NCI-H2196 treated with DMSO at 0.1 percent for 48 hours (cell line): ENCODE results near the gene KCNQ2.

Source experiments
- DNase-seq: peaks from one replicate; lab custom pipeline; 2025; ENCODE audit not compliant: unreplicated experiment; lab: John Stamatoyannopoulos, UW

Gene KCNQ2

GRCh38 chr20:63418617-63419016 lies 53.8 kb downstream of the KCNQ2 start:
- no peak for DNase-seq

GRCh38 chr20:63417738-63418120 lies 54.7 kb downstream of the KCNQ2 start:
- DNase-seq = no peak

DNA sequence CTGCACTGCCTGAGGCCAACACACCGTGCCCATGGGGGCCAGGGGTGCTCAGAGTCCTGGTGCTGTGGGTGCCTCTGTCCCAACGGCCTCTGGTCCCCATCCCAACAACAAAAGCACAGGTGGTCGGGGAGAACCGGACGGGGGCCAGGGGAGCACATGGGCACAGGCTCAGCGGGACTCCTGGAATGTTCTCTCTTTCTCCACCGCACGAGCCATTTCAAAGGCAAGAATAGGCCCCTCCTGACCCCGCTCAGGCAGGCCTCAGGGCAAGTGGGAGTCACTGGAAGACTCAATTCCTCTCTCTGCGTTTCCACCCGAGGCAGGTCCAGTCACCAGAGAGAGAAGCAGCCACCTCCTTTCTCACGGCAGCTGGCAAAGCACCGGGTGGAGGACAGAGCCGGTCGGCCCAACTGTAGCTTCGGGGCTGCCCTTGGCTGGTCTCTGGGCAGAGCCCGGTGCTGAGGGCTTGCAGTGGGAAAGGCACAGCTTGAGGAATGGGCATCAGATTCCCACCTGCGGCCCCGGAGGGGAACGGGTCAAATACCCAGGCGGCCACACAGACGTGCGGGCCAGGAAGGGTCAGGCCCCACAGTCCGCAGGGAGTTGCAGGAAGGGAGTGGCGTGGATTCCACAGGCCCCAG lies 55.2 kb downstream of the KCNQ2 start:
- no peak for DNase-seq

- no peak for DNase-seq
Measured at GRCh38 chr20:63416631-63417030, 55.8 kb downstream of the KCNQ2 start.

- DNase-seq = no peak
Measured at GRCh38 chr20:63415647-63416391, 56.6 kb downstream of the KCNQ2 start.

DNA sequence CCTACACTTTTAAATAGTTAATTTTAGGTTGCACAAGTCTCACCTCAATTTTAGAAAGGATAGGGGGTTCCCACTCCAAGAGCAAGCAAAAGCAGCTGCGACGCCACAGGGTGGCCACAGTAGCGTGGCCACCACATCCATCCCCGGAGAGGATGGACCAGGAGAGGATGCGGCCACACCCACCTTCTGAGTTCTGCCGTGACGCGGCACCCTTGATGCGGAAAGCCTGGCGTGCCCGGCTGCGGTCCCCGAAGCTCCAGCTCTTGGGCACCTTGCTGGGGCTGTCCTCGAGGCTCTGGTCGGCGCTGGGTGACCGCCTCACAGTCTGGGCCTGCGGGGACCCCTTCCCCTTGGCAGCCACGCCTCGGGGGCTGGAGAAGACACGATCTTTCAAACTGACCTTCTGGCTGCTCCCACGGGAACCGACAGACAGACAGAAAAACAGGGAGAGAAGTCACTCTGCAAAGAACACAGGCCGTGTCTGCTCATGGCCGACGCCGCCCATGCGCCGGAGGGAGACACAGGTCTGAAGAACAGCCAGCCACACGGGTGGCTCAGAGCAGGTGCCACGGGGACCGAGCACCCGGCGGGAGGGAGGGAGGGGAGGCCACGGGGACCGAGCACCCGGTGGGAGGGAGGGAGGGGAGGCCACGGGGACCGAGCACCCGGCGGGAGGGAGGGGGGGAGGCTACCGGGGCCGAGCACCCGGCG lies 57.6 kb downstream of the KCNQ2 start:
- no peak for DNase-seq

- DNase-seq = no peak
Measured at GRCh38 chr20:63413963-63414684, 58.3 kb downstream of the KCNQ2 start.

DNA sequence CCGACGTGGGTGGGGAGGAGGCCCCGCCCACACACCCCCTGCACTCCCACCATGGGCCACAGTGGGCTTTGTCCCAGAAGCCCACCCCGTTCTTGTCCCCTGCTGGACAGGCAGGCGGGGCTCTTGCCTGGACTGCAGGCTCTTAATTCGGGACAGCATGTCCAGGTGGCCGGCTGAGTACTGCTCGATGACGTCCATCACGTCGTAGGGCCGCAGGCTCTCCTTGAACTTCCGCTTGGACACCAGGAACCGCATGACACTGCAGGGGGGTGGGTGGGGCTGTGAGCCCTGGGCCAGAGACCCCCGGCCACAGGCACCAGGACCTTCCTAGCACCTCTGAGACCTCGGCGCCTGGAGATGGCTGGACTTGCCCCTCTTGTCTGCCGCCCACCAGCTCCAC lies 59.1 kb downstream of the KCNQ2 start:
- no peak for DNase-seq

DNA sequence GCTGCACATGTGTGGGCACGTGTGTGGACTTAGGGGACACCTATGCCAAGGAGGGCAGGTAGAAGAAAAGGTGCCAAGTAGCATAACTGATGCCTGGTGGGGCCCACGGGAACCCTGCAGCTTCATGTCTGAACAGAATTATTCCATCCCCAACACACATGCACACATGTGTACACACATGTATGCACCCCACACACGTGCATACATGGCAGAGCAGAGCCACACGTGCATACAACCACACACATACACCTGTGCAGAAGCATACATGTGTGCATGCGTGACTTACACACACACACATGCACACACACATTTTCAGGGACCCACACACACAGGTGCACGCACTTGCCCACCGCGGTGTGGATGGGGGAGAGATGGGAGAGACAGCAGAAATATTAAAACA lies 59.6 kb downstream of the KCNQ2 start:
- DNase-seq = no peak

- DNase-seq = no peak
Measured at GRCh38 chr20:63411898-63412631, 60.4 kb downstream of the KCNQ2 start.

- DNase-seq = no peak
Measured at GRCh38 chr20:63411151-63411897, 61.1 kb downstream of the KCNQ2 start.

DNA sequence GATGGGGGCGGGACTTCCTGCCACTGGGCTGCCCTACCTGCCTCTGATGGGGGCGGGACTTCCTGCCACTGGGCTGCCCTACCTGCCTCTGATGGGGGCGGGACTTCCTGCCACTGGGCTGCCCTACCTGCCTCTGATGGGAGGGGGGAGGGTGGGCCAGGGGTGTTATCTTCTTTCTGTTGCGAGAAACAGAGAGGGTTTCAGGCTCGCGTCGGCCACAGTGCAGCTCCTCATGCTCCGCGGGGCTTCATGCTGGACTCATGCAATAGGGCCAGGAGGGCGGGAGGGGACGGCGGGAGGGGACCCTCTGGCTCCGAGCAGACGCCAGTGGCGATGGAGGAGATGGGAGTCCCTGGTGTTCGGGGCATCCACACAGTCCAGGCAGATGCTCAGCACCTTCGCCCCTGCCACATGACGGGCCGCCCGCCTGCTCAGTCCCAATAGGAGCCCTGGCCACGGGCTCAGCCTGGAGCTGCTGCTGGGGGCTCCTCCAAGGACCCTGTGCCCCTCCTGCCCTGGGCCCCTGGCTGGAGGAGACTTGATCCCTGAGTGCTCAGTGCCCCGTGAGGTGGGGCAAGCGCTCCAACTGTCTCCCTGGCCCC lies 62.5 kb downstream of the KCNQ2 start:
- no peak for DNase-seq

GRCh38 chr20:63409066-63409833 lies 63.2 kb downstream of the KCNQ2 start:
- no peak for DNase-seq

DNA sequence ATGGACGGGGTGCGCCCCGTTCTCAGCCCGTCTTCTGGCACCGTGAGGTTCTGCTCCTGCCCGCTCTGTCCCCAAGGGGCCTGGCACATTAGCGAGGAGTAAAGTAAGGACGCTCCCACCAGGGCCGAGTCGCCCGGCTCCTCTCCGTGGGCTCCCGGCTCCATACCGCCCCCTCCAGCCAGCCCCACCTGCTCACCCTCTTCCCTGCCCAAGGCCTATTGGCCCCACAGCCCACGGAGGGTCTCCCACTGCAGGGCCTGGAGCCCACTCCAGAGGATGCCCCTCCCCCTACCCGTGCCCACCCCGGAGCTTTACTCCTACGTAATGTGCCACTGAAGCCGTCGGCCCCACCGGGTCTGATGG lies 63.8 kb downstream of the KCNQ2 start:
- DNase-seq = no peak

DNA sequence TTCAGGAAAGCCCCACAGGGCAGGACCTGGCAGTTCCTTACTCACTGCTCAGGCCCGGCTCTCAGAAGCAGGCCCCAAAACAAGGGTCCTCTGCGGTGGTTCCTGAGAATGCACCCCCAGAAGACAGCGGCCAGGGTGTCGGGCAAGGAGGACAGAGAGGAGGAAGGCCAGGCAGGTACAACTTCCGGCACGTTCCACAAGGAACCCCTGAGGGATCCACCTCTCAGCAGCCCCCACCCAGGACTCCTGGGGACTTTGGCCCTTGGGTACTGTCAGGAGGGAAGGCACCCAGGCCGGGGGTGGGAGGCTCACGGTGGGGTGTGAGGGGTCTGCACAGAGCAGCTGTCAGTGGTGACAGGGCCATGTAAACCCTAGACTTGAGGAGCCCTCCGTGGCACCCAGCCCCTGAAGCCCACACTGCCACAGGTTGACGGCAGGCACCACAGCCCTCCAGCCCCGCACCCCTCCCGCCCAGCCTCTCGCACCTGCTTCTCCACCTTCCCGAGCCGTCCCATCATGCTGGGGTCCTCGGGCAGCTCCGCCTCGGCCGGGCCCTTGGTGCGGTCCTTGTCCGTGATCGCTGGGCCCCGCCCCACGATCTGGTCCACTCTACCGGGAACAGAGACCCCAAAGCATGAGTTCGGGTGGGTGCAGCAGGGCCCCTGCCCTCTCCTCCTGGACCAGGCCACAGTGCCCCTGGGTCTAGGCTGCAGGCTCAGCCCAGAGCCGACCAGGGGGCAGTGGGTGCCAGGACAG lies 64.3 kb downstream of the KCNQ2 start:
- DNase-seq = no peak

GRCh38 chr20:63406617-63407245 lies 65.7 kb downstream of the KCNQ2 start:
- DNase-seq = no peak

DNA sequence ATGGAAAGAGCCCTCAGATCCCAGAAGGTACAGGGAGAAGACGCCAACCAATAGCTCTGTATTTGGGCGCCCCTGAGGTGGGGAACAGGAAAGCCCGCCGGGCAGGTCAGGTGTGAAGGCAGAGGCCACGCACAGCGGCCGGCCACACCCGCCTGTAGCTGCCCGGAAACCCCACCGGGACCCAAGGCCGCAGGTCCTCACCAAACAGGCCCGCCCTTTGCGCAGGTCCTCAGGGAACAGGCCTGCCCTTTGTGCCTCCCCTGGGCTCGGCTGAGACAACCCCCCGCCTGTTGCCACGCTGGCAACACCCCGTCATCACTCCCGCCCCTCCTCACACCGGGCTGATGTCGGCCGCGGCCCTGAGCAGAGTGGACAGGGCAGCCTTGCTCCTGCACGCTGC lies 66.4 kb downstream of the KCNQ2 start:
- DNase-seq = no peak
